C4-2B (cell line): ENCODE data around the gene KRT12.
"Not testable (repeated sequence)": the region's sequence is repeated elsewhere in the genome, so short reads cannot be mapped to it uniquely, and the experiment has no call there.

Source experiments
- CTCF ChIP-seq: fragments of 450-650 bp; conservative IDR thresholded peaks from 2 replicates; pipeline ENCODE4 v1.5.1; 2017; ENCODE audit warnings: mild to moderate bottlenecking
- ZFX ChIP-seq: fragments of 450-650 bp; IDR thresholded peaks from 2 replicates; pipeline ENCODE4 v1.6.1; 2017

GRCh38 chr17:40814657-40815056 lies 52.4 kb downstream of the KRT12 start:
- not testable (repeated sequence) for TF ChIP-seq CTCF, ZFX
